Activated T-helper 1 cell treated with Interleukin-2 at 50 U/mL for 16 hours (primary cell): Measurements from ENCODE around the gene CD83.
"Not testable (repeated sequence)": the region's sequence is repeated elsewhere in the genome, so short reads cannot be mapped to it uniquely, and the experiment has no call there.

Experiments used
- DNase-seq: peaks from one replicate; pipeline ENCODE4 v3.0.0-alpha.2; 2020; ENCODE audit warnings: low read depth

CD83 gene

GRCh38 chr6:14149739-14150130, 32.2 kb downstream of the CD83 start:
- DNase-seq: no peak

GRCh38 chr6:14151300-14151699, 33.7 kb downstream of the CD83 start:
- DNase-seq: not testable (repeated sequence)

DNA sequence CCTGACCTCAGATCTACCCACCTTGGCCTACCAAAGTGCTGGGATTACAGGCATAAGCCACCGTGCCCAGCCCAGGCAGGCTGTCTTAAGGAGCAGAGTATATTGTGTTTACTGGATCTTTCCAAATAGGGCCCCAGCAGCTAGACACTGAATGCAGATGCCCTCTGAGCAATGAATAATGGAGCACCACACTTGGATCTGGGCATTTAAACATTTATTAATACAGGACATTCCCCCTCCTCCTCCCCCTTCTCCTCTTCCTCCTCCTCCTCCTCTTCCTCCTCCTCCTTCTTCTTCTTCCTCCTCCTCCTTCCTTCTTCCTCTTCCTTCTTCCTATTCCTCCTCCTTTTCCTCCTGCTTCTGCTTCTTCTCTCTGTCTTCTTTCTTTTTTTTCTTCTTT, 34.2 kb downstream of the CD83 start:
- DNase-seq: no peak

- DNase-seq: no peak
Measured at GRCh38 chr6:14153228-14153627, 35.7 kb downstream of the CD83 start.

DNA sequence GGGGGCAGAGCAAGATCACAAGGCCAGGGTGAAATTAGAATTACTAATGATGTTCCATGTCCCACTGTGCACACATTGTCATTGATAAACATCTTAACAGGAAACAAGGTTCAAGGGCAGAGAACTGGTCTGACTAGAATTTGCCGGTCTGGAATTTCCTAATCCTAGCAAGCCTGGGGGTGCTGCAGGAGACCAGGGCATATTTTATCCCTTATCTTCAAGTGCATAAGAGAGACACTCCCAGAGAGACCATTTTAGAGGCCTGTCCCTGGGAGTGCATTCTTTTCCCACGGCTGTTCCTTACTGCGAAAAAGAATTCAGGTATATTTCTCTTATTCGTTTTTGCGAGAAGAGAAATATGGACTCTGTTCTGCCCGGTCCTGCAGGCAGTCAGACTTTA, 41.5 kb downstream of the CD83 start:
- DNase-seq: no peak

GRCh38 chr6:14162826-14163225, 45.3 kb downstream of the CD83 start:
- no peak for DNase-seq

DNA sequence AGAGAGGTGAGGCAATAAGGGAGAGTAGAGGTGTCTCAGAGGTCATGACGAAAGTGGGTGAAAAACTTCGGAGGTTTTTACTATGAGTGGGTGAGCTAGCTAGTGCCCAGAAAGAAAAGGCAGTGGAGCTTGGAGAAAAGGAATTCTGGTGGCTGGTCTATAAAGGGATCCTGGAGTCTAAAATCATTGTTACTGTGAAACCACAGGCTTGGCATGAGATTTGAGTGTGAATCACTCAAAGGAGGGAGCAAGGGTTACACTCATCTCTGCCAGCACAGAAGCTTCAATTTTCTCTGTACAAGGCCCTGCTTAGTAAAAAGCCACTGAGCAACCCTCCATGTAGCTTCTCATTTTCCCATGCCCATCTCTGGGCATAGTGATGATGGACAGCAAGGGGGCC, 47.5 kb downstream of the CD83 start:
- no peak for DNase-seq

GRCh38 chr6:14166839-14167238, 49.3 kb downstream of the CD83 start:
- DNase-seq: no peak

DNA sequence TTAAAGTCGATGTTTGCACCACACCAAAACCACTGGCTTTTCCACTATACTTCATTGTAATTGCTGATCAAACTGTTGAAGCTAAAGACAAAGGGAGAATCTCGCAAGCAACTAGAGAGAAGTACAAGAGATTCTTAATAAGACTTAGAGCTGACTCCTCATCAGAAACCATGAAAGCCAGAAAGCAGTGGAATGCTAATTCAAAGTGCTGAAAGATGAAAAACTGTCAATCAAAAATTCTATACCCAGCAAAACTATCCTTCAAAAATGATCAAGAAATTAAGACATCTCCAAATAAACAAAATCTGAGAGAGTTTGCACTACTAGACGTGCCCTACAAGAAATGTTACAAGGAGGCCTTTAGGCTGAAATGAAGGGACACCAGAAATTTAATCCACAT, 52.6 kb downstream of the CD83 start:
- DNase-seq: no peak

DNA sequence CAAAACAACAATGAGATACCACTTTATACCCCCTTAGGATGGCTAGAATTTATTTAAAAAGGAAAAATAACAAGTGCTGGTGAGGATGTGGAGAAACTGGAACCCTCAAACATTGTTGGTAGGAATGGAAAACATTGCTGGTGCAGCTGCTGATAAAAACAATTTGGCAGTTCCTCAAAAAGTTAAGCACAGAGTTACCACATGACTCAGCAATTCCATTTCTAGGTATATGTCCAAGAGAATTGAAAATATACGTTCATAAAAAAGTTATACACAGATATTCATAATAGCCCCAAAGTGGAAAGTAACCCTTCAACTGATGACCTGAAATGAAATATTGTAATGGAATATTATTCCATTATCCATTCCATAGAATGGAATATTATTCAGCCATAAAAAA, 55.0 kb downstream of the CD83 start:
- no peak for DNase-seq

DNA sequence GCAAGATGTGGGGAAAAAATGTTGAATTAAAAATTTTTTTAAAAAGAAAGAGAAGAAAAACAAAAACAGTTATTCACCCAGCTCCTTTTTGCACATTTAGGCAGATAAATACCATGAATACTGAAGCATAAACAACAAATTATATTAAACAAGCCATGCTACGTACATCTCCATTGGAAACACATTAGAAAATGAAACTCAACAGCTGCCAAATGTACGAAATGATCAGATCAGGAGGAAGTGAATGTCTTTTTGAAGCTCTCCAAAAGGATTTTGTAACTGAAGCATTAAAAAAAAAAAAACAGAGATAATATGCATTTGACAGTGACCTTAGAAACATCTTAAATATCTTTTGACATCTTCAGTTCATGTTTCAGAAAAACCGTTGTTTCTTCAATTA, 56.7 kb downstream of the CD83 start:
- no peak for DNase-seq

DNA sequence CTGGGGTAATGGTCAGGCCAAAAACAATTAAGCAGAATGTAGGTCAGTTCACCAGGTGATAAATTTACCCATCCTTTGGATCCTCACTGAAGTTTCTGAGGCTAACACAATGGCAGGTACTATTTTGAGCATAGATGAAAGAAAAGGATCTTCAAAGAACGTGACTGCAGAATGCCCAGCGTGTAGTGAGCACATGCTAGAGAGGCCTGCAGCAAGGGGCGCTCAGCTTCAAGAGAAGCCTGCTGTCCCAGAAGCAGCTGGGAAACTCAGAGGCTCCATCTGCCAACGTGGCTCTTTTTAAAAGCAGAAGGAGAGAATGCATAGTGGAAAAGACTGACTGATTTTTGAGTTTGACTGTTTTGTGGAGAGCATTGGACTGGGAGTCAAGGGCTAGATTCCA, 57.4 kb downstream of the CD83 start:
- no peak for DNase-seq

GRCh38 chr6:14176429-14176828, 58.9 kb downstream of the CD83 start:
- DNase-seq: no peak

DNA sequence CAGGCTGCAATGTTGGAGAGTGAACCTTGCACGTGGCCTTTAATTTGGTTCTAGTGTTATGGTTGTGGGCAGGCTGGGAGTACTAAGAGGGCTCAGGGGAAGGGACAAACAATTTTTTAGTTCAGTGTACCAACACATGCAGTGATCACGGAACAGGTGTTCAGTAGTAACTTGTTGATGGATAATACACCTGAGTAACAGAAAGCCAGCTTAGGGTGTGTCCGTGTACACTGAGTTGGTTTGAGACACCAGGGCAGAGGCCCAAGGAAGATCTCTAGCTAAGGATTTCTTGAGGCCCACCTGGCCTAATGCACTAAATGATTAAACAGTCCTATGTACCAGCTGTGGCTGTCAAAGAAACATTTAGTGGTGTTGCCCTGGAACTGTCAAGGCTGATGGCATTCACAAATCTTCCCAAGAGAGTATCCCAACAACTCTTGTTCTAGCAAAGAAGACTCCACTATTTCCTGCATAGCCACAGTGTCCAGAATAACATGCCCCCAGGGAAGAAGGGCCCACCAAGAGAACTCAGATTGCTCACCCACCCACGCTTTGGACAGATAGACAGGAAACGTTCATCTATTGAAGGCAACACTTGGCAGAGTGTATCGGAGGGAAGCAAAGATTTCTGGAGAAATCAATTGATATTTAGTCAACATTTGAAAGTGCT, 60.0 kb downstream of the CD83 start:
- DNase-seq: no peak

DNA sequence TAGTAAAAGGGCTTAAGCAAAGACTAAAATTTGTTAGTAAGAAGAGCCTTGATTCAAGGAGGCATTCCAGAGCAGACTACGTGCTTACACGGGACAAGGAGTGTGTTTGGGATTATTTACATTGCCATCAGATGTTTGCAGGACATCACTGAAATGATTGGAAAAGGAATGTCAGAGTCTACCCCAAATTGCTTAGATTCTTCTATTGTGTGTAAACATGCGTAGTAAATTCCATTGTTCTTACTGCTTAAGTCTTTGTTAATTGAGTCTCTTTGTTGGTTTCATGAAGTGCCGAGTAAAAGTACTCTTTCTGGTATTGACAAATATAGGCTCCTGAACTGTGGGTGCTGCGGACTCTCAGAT, 60.5 kb downstream of the CD83 start:
- DNase-seq: no peak

- no peak for DNase-seq
Measured at GRCh38 chr6:14180609-14181008, 63.0 kb downstream of the CD83 start.

- no peak for DNase-seq
Measured at GRCh38 chr6:14182916-14183315, 65.3 kb downstream of the CD83 start.
